ENCODE results near the gene RABL6.

The RABL6 gene

GRCh38 chr9:136853596-136854112 lies 45.9 kb downstream of the RABL6 start:
- no peak overlapping the region for H3K4me3 ChIP-seq (ENCODE audit: low read depth, low read length)
- TF ChIP-seq CTCF (conservative IDR thresholded peaks at IDR 0.05; ENCODE audit: low read depth, low read length), result no peak
- no peak for DNase-seq (ENCODE audit: low read depth)

- DNase-seq (ENCODE audit: low read depth), result no peak
- no peak overlapping the region for H3K4me3 ChIP-seq (ENCODE audit: low read depth, low read length)
- TF ChIP-seq CTCF (conservative IDR thresholded peaks at IDR 0.05; ENCODE audit: low read depth, low read length), result no peak
These were observed 46.5 kb downstream of the RABL6 start for GRCh38 chr9:136854113-136854841.

- no peak for TF ChIP-seq CTCF (conservative IDR thresholded peaks at IDR 0.05; ENCODE audit: low read depth, low read length)
- DNase-seq (ENCODE audit: low read depth), result no peak
- no peak overlapping the region for H3K4me3 ChIP-seq (ENCODE audit: low read depth, low read length)
These were observed 47.2 kb downstream of the RABL6 start for GRCh38 chr9:136854842-136855460.

GRCh38 chr9:136855461-136856078 lies 47.8 kb downstream of the RABL6 start:
- no peak for TF ChIP-seq CTCF (conservative IDR thresholded peaks at IDR 0.05; ENCODE audit: low read depth, low read length)
- H3K4me3 ChIP-seq (ENCODE audit: low read depth, low read length), result no peak overlapping the region
- no peak for DNase-seq (ENCODE audit: low read depth)

GRCh38 chr9:136856079-136856476 lies 48.3 kb downstream of the RABL6 start:
- no peak for TF ChIP-seq CTCF (conservative IDR thresholded peaks at IDR 0.05; ENCODE audit: low read depth, low read length)
- no peak overlapping the region for H3K4me3 ChIP-seq (ENCODE audit: low read depth, low read length)
- no peak for DNase-seq (ENCODE audit: low read depth)

- no peak for DNase-seq (ENCODE audit: low read depth)
- H3K4me3 ChIP-seq (ENCODE audit: low read depth, low read length), result no peak overlapping the region
- TF ChIP-seq CTCF (conservative IDR thresholded peaks at IDR 0.05; ENCODE audit: low read depth, low read length), result no peak
These were observed 48.9 kb downstream of the RABL6 start for GRCh38 chr9:136856541-136857141.

Data from choroid plexus epithelial cell (primary cell).